ENCODE data around the gene NUDT1.

DNA sequence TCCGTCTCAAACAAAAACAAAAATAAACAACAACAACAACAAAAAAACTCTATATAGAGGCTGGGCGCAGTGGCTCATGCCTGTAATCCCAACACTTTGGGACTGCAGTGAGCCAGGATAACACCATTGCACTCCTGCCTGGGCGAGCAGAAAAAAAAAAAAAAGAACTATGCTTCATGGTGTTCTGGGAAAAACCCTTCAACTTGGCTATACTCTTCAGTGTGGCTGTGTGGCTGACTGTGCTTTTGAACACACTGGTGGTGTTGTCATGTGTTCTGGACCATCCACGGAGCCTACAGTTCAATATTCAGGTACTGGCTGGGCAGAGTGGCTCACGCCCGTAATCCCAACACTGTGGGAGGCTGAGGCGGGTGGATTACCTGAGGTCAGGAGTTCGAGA lies 45.7 kb downstream of the NUDT1 start:
- TF ChIP-seq CTCF (IDR thresholded peaks at IDR 0.05; ENCODE audit: low read depth, low read length, poor library complexity, severe bottlenecking): no peak
- TF ChIP-seq EZH2phosphoT487 (IDR thresholded peaks at IDR 0.05; ENCODE audit: borderline replicate concordance, low read length): no peak

All from DOHH2 (cell line).